H7 (cell line): ENCODE results near the gene KLHL2. TPM values are rescaled to one million over a fixed set of nuclear protein-coding genes. Genes with fewer than 3 reads are reported as not detected.

Experiments
- DNase-seq: peaks from one replicate; pipeline ENCODE4 v3.0.0; 2012
- H3K27me3 ChIP-seq: 2 replicates; pipeline ENCODE4 v1.6.0; 2011; ENCODE audit warnings: mild to moderate bottlenecking, low read length; ENCODE audit not compliant: control insufficient read depth, insufficient read depth
- H3K36me3 ChIP-seq: replicated peaks from 2 replicates; pipeline ENCODE4 v1.5.1; 2011; ENCODE audit warnings: low read length; ENCODE audit not compliant: control insufficient read depth, insufficient read depth
- H3K4me3 ChIP-seq: 2 replicates; pipeline ENCODE4 v1.5.1; 2011; ENCODE audit warnings: low read depth, mild to moderate bottlenecking, control low read depth, low read length, moderate library complexity; ENCODE audit not compliant: insufficient read depth
- total RNA-seq: library from RNA; depleted of rRNA; stranded (reverse); fragments of >200 nt; shearing (Covaris generic); gene quantifications from 2 replicates; pipeline ENCODE4 v1.2.3, GENCODE V29; 2014

The KLHL2 gene
- total RNA-seq, 1 experiment from 2014 or later: 9.6 TPM

DNA sequence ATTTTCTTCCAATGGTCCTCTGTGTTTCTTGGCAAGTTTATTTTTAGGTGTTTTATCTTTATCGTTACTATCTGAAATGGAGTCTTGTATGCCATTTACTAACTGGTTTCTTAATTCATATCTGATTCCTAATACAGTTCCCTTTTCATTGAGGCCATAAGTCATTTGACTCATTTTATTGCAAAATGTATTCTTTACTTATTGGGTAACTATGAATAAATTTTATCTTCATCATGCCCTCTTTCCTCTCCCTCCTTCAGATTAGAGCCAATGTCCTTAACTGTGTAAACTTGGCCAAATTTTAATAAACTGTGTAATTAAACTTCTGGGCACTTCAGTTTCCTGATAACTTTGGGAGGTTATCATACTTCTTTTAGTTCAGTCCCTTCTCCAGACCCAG, 100.8 kb downstream of the KLHL2 start:
- Histone ChIP-seq H3K4me3 (no peak overlapping the region), H3K36me3 (no peaks in the 10 kb centered on the region), H3K27me3 (no peaks in the 10 kb centered on the region)
- no peak for DNase-seq

DNA sequence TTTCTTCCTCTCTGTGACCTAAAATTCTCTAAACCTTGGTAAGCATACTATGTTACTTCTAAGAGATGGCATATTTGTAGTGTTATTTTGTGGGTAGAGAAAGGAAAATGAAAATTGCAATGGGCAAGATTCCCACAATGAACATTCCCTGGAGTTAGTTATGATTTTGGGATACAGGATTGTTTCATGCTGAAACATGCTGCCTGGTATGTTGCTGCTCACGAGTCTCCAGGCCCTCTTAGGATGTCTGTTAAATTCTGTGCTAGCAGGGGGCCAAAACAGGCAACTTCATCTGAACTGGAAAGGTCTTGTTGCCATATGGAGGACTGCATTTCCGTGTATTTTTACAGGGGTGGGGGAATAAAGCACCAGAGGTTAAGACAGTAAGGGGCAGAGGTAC, 101.2 kb downstream of the KLHL2 start:
- Histone ChIP-seq H3K36me3 (no peaks in the 10 kb centered on the region), H3K27me3 (no peaks in the 10 kb centered on the region), H3K4me3 (no peak overlapping the region)
- no peak for DNase-seq

DNA sequence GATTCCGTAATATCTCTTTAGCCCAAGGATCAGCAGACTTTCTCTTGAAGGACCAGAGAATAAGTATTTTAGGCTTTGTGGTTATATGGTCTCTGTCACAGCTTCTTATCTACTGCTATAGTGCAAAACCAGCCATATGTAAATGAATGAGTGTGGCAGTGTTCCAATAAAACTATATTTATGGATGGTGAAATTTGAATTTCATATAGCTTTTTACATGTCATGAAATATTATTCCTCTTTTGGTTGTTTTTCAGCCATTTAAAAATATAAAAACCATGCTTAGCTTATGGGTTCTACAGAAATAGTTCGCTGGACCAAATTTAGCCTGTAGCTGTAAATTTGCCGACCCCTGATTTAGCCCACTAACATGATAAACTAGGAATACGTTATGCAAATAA, 102.1 kb downstream of the KLHL2 start:
- no peaks in the 10 kb centered on the region for H3K27me3 ChIP-seq
- no peaks in the 10 kb centered on the region for H3K36me3 ChIP-seq
- DNase-seq: no peak
- no peak overlapping the region for H3K4me3 ChIP-seq

DNA sequence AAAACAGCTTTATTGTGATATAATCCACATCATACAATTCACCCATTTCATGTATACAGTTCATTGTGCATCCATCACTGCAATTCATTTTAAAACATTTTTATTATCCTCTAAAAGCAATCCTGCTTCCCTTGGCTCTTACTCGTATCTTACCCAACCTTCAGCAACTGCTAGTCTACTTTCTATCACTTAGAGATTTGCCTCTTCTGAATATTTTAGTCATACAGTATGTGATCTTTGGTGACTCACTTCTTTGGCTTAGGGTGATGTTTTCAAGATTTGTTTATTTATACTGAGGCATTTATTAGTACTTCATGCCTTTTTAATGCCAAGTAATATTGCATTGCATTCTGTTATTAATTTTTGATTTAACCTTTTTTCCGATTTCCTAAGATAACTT, 105.1 kb downstream of the KLHL2 start:
- no peak overlapping the region for H3K4me3 ChIP-seq
- no peaks in the 10 kb centered on the region for H3K36me3 ChIP-seq
- no peaks in the 10 kb centered on the region for H3K27me3 ChIP-seq
- DNase-seq: no peak

DNA sequence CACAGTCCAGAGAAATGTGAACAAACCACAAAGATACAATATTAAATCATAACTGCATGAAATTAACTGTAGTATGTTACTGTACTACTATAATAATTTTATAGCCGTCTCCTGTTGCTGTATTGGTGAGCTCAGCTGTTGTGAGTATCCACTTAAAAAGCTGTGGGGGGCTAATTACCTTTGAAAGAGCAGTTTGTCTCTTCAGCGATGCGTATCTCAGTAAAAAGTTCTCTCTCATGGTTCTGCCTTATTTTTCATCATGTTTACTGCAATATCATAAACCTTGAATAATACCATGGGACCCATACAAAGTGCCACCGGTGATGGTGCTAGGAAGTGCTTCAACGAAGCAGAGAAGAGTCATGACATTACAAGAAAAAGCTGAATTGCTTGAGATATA, 111.7 kb downstream of the KLHL2 start:
- H3K36me3 ChIP-seq: no peaks in the 10 kb centered on the region
- H3K4me3 ChIP-seq: no peak overlapping the region
- H3K27me3 ChIP-seq: no peaks in the 10 kb centered on the region
- no peak for DNase-seq

DNA sequence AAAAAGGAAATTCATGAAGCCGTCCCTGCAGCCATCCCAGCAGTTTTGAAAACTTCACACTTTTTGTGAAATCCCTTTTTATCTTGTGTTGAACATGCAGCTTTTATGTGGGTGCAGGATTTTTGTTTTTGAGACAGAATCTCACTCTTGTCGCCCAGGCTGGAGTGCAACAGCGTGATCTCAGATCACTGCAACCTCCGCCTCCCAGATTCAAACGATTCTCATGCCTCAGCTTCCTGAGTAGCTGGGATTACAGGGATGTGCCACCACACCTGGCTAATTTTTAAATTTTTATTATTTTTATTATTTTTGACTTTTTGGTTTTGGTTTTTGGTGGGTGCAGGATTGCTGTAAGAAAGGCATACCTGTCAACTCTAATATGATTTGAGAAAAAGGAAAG, 112.1 kb downstream of the KLHL2 start:
- Histone ChIP-seq H3K27me3 (no peaks in the 10 kb centered on the region), H3K4me3 (no peak overlapping the region), H3K36me3 (no peaks in the 10 kb centered on the region)
- DNase-seq: no peak

DNA sequence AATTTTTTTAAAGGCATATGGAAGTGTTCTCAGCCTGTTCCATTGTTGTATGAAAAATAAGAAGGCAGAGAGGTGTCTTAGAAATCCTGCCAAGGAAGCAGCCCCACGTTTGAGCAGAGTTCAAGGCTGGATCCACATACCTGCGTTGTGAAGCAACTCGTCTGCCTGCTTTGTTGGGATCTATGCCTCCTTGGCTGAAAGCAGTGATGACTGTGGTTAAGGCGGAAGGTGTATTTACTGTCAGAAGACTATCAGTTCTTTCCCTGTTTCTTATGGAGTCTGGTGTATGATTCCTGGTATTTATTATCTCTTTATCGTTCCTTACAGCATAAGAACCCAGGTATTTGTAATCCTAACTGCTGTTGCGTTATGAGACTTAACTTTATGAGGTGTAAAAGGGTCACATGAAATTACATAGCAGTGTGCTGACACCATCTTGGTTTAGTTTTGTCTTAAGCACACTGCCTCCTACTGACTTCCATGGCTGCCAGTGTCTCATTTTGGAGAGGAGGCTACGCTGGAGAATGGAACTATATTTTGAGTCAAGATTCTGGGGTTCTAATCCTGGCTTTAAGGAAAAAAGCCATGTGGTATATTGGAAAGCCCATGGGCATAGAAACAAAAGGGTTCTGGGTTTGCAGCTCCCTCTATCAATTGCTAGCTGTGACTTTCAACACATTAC, 117.0 kb downstream of the KLHL2 start:
- no peak for DNase-seq
- Histone ChIP-seq H3K36me3 (no peaks in the 10 kb centered on the region), H3K4me3 (no peak overlapping the region), H3K27me3 (no peaks in the 10 kb centered on the region)

DNA sequence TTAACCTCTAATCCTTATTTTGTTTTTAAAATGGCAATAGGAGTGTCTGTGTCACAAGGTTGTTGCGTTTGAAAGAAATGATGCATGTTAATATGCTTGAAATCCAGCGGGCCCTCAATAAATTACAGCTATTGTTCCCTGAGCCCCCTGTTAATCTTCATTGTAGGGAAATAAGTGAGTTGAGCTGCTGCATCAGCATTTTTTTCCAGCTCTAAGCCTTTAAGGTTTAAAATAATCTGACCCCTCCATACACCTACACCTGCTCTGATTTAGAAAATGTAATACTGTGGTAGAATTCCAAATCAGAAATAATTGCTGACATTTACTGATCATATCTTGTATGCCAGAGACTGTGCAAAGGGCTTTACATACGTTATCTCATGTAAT, 117.5 kb downstream of the KLHL2 start:
- DNase-seq: no peak
- Histone ChIP-seq H3K36me3 (no peaks in the 10 kb centered on the region), H3K4me3 (no peak overlapping the region), H3K27me3 (no peaks in the 10 kb centered on the region)

DNA sequence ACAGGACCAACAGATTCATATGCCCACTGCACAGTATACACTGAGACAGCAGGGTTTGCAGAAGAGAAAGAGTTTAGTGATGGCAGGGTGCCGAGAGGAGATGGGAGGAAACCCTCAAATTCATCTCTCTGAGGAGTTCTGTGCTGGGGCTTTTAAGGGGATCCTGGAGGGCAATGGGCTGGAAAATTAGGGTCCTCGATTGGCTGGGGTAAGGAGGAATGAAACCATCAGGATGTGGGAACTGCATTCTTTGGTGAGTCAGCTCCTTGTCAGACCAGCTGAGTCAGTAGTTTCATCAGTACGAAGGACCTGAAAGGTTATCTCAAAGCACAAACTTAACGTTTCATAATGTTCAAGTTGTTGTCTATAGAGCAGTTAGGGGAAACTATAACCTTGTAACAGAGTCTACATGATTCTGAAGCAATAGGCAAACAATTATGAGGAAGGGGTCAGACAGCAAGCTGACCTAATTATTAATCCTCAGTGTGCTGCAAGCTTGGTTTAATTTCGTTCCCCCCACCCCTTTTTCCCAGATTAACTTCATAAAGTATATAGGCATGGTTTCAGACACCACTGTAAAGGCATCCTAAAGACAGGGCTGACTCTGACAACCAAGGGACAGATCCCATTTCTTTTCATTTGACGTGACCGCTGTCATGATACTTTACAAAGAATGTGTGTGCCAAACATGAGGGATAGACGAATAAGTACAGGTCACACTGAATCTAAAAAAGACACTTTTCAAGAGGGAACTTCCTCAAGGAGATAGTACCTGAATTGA, 118.6 kb downstream of the KLHL2 start:
- H3K27me3 ChIP-seq: no peaks in the 10 kb centered on the region
- DNase-seq: no peak
- H3K4me3 ChIP-seq: no peak overlapping the region
- peaks cover 4% of the 10 kb centered on the region for H3K36me3 ChIP-seq

DNA sequence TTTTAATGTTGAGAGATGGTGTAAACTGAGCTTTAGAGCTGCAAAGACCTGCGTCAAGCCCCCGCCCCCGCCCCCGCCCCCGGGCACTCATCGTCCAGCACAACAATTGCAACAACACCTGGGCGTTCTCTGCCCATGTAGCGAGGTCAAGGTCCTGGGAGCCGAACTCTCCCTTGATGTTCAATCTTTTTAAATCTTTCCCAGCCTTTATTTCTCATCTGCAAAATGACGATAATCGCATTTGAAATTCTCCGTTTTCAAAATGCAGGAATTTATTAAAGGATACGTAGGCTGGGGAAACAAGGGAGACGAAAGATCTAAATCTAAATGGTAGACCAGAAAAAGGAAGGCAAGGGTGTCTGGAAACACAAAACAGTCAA, 119.5 kb downstream of the KLHL2 start:
- Histone ChIP-seq H3K27me3 (no peaks in the 10 kb centered on the region), H3K4me3 (peak overlapping the region; percentile 62), H3K36me3 (peaks cover 7% of the 10 kb centered on the region)
- peak; percentile 66 for DNase-seq

DNA sequence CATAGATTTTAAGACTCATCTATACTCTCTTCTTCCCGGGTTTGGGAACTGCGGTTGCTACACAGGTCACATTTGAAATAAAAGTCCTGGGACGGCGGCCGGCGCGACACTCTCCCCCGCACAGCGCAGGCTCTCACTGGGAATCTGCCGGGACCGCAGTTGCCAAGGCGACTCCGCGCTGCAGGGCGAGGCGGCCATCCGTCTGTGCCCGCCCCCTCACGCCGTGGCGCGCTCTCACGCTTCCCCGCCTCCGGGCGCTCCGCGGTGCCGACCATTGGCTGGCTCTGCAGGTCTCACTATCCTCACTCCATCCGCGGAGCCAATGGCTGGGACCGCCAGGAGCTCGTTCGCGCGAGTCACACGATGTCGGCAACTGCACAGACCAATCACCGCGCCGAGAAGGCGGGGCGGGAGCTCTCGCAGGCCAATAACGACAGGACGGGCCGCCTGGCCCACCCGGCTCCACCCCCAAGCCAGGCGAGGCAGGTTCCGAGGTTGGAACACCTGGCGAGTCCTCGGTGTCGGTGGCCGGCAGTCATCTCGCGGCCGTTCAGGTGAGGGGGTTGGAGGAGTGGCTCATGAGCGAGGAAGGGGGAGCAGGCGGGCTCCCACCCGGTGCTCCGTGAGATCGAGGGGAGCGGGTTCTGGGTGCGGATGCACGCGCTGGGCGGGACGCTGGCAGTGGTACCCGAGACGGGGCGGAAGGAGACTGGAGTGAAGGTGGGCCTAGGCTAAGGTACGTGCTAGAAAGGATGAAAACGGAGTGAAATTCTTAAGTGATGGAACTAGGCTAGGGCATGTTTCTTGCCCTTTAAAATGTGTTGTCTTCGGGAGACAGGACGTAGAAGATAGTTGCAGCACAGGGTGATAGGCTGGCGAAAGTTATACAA, 120.1 kb downstream of the KLHL2 start, which contains the start of gene MSMO1:
TSS of gene MSMO1 (plus strand) at position 459 of the 890 bp plus-strand sequence. CDS start 5,702 bp downstream, outside the sequence.
- H3K36me3 ChIP-seq: peaks cover 9% of the 10 kb centered on the region
- peak within 1 kb of the TSS; percentile 84 for H3K4me3 ChIP-seq
- H3K27me3 ChIP-seq: no peaks in the 10 kb centered on the region
- DNase-seq: peak; percentile 93

DNA sequence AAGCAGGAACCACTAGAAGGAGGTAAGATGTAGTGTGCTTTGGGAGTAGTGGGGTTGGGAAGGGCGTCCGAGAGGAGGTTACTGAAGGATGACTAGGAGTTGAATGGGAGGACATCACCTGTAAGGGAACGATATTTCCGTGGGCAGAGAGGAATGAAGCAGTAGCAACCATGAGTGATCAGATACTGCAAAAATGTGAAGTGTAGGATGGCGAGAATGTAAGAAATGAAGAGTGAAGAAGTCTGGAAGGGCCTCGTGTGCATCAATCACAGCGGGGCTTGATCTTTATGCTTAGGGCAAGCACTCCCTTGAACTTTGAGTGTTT, 120.7 kb downstream of the KLHL2 start:
- Histone ChIP-seq H3K4me3 (peak overlapping the region; percentile 84), H3K36me3 (peaks cover 10% of the 10 kb centered on the region), H3K27me3 (no peaks in the 10 kb centered on the region)
- peak; percentile 17 for DNase-seq

DNA sequence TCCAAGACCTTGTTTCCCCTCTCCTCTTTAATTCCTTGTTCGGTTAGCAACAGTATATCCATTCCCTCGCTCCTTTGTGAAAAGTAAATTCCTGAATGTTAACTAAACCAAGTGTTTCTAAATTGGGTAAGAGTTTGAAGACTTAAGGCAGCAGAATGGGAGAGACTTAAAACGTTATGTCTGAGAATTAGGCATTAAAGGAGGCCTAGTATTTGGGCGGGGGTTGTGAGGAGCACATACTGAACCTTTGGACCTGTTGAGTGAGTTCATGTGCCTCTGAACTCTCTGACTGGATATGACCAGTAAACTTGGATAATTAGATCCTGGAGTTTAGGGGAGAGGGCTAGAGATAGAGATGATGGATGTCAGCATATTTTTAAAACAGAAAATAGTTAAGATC, 121.3 kb downstream of the KLHL2 start:
- H3K27me3 ChIP-seq: no peaks in the 10 kb centered on the region

DNA sequence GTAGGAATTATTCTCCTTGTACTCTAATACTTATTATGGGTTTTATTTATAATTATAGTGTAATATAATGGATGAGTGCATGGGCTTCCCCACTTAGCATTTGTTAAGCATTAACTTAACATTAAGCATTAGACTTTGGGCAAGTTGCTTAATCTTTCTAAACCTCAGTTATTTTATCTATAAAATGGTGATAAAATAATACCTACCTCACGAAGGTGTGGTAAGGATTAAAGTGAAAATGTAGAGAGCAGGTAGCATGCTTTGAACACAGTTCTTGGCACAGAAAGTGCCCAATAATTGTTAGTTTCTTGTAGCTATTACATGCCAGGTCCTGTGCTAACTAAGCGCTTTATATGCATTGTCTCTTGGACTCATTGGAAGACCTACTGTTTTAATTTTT, 122.7 kb downstream of the KLHL2 start:
- H3K36me3 ChIP-seq: peaks cover 21% of the 10 kb centered on the region
- DNase-seq: no peak

More for the DNA sequence above, 121.3 kb downstream of the KLHL2 start:
- Histone ChIP-seq H3K4me3 (peak overlapping the region; percentile 84), H3K36me3 (peaks cover 11% of the 10 kb centered on the region)
- no peak for DNase-seq

More for the DNA sequence above, 122.7 kb downstream of the KLHL2 start:
- H3K27me3 ChIP-seq: no peaks in the 10 kb centered on the region
- peak overlapping the region; percentile 84; the same call in 1 of the 2 replicates for H3K4me3 ChIP-seq
